ENCODE results near the gene CCNK.

The CCNK gene

GRCh38 chr14:99538733-99539132, 57.5 kb downstream of the CCNK start:
- no peak for DNase-seq

GRCh38 chr14:99539491-99539890, 58.3 kb downstream of the CCNK start:
- DNase-seq: no peak

GRCh38 chr14:99540196-99541032, 59.2 kb downstream of the CCNK start:
- DNase-seq: no peak

GRCh38 chr14:99541211-99541610, 60.0 kb downstream of the CCNK start:
- no peak for DNase-seq

GRCh38 chr14:99541677-99542470, 60.7 kb downstream of the CCNK start:
- no peak for DNase-seq

GRCh38 chr14:99542566-99542965, 61.4 kb downstream of the CCNK start:
- DNase-seq: no peak

GRCh38 chr14:99543370-99543769, 62.2 kb downstream of the CCNK start:
- DNase-seq: no peak

GRCh38 chr14:99543985-99544384, 62.8 kb downstream of the CCNK start:
- no peak for DNase-seq

GRCh38 chr14:99544991-99545390, 63.8 kb downstream of the CCNK start:
- DNase-seq: no peak

GRCh38 chr14:99545586-99545985, 64.4 kb downstream of the CCNK start:
- DNase-seq: no peak

GRCh38 chr14:99546234-99546879, 65.1 kb downstream of the CCNK start:
- DNase-seq: no peak

GRCh38 chr14:99548255-99548654, 67.0 kb downstream of the CCNK start:
- no peak for DNase-seq

- no peak for DNase-seq
Observed at GRCh38 chr14:99548871-99549515, 67.8 kb downstream of the CCNK start.

- DNase-seq: no peak
Observed at GRCh38 chr14:99549684-99550083, 68.5 kb downstream of the CCNK start.

GRCh38 chr14:99550387-99550992, 69.3 kb downstream of the CCNK start:
- no peak for DNase-seq

- DNase-seq: no peak
Observed at GRCh38 chr14:99551034-99551922, 70.1 kb downstream of the CCNK start.

GRCh38 chr14:99552021-99552553, 70.9 kb downstream of the CCNK start:
- DNase-seq: no peak

- no peak for DNase-seq
Observed at GRCh38 chr14:99552572-99553216, 71.5 kb downstream of the CCNK start.

GRCh38 chr14:99554184-99554583, 73.0 kb downstream of the CCNK start:
- no peak for DNase-seq

GRCh38 chr14:99554757-99555531, 73.7 kb downstream of the CCNK start:
- DNase-seq: no peak
